Stimulated activated naive CD8-positive, alpha-beta T cell treated with anti-CD3 and anti-CD28 coated beads, Interleukin-15, Interleukin-2, amounts not matched to agents 100 ng/mL and 50 ng/mL, for 24 hours (primary cell): ENCODE results near the gene UBE3B.
"Not testable (repeated sequence)": the region's sequence is repeated elsewhere in the genome, so short reads cannot be mapped to it uniquely, and the experiment has no call there.

Source experiments
- H3K27ac Mint-ChIP-seq: one replicate; pipeline ENCODE4 v1.8.0; 2021; ENCODE audit warnings: mild to moderate bottlenecking, mixed read lengths
- H3K27me3 Mint-ChIP-seq: one replicate; pipeline ENCODE4 v1.8.0; 2021; ENCODE audit warnings: mixed read lengths
- H3K36me3 Mint-ChIP-seq: one replicate; pipeline ENCODE4 v1.8.0; 2021; ENCODE audit warnings: low read depth, mixed read lengths
- H3K4me1 Mint-ChIP-seq: one replicate; pipeline ENCODE4 v1.8.0; 2021; ENCODE audit warnings: low read depth, mixed read lengths
- H3K4me3 Mint-ChIP-seq: one replicate; pipeline ENCODE4 v1.8.0; 2021; ENCODE audit warnings: mild to moderate bottlenecking, mixed read lengths
- H3K9me3 Mint-ChIP-seq: one replicate; pipeline ENCODE4 v1.8.0; 2021; ENCODE audit warnings: mixed read lengths

UBE3B gene

DNA sequence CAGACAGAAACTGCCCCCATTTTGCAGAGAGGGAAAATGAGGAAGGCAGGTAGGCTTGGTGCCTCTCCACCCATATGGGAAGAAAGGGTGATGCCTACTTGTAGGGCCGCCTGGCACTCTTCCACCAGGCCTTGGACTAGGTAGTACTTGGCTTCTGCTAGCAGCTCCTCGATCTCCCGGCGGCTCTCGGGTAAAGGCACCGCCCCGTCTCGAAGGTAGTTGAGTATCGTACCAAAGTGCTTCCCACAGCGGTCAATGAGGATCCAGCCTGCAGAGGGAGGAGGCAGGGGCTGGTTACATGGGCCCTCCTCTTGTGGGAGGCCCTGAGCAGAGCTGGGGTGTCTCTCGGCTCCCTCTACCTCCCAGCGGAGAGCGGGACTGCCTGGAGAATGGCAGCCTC lies 16.9 kb upstream of the UBE3B start:
- Mint-ChIP-seq H3K4me1 (peaks cover 50% of the 10 kb centered on the region), H3K36me3 (peaks cover 37% of the 10 kb centered on the region)

DNA sequence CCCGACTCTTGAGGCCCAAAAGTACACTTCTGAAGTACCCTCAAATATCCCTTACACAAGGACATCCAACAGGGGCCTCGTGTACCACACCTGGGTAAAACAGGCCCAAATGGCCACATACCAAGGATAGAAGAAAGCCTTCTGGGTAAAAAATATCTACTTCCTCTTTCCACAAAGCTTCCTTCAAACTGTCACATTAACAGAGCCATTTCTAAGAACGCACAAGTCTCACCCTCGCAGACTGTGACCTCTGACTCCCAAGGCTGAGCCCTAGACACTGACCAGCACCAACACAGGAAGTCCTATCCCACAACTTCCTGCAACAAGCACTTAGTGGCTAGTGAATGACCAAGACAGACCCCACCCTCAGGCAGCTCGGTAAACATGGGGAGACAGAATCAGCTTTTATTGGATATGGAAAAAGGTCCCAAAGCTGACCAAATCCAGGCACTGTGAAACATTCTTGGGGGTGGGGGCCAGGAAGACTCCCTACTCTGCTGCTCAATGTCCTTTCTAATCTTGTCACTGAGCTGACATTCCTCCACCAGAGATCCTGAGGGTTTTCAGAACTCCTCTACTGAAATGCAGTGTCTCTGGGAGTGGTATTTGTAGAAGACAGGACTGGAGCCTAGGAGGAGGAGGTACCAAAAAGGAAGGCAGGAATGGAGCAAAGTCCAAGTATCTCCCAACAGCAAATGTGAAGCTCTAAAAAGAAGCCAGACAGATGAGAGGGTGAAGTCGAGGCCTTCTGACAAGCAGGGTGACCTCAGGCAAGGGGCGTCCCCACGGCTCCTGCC lies 16.2 kb upstream of the UBE3B start:
- no peaks in the 10 kb centered on the region for H3K9me3 Mint-ChIP-seq
- peaks cover 32% of the 10 kb centered on the region for H3K36me3 Mint-ChIP-seq
- H3K27ac Mint-ChIP-seq, result peak overlapping the region; percentile 23
- no peak overlapping the region for H3K4me3 Mint-ChIP-seq
- H3K27me3 Mint-ChIP-seq, result no peaks in the 10 kb centered on the region
- peaks cover 52% of the 10 kb centered on the region for H3K4me1 Mint-ChIP-seq

More for the DNA sequence above, 16.9 kb upstream of the UBE3B start:
- Mint-ChIP-seq H3K27me3 (no peaks in the 10 kb centered on the region), H3K9me3 (no peaks in the 10 kb centered on the region), H3K27ac (no peak overlapping the region), H3K4me3 (no peak overlapping the region)

GRCh38 chr12:109461846-109462756 lies 15.3 kb upstream of the UBE3B start:
- Mint-ChIP-seq H3K27me3 (no peaks in the 10 kb centered on the region), H3K9me3 (no peaks in the 10 kb centered on the region), H3K4me3 (no peak overlapping the region), H3K4me1 (peaks cover 52% of the 10 kb centered on the region), H3K27ac (no peak overlapping the region), H3K36me3 (peaks cover 23% of the 10 kb centered on the region)

DNA sequence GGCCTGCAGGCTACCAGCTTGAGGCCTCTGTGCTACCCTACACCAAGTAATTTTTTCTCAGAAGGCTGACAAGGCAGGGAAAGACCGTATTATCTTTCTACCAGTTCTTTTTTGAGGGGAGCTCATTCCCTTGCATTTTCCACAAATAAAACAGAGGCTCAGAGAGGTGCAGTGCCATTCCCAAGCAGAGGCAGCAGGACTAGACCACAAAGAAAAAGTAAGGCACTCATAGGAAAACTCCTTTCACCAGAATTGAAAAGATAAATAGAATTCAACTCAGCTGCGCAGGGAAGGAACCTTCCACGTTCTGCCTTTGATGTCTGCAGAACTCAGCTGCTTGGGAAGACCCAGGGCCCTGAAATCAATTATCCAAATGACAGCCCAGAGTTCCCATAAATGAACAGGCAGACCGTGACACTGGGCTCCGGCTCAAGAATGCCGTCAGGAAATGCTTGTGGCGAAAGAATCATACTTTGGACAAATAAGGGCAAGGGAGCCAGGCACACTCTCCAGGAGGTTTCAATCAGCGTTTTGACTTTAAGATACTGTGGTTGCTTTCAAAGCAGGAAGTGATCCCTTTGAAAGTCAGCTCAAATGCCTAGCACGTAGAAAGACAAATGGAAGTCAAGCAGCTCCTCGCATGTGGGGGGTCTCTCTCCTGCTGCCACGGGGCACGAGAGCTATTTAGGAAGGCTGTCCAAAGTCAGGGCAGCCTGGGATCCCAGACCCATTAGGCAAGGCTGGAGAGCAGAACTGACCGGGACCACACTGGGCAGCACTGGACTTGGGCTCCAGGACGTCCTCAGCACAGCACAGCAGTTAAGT lies 14.4 kb upstream of the UBE3B start:
- peaks cover 49% of the 10 kb centered on the region for H3K4me1 Mint-ChIP-seq
- peak overlapping the region; percentile 57 for H3K27ac Mint-ChIP-seq
- H3K27me3 Mint-ChIP-seq, result no peaks in the 10 kb centered on the region
- no peaks in the 10 kb centered on the region for H3K9me3 Mint-ChIP-seq
- H3K4me3 Mint-ChIP-seq, result no peak overlapping the region
- peaks cover 17% of the 10 kb centered on the region for H3K36me3 Mint-ChIP-seq

DNA sequence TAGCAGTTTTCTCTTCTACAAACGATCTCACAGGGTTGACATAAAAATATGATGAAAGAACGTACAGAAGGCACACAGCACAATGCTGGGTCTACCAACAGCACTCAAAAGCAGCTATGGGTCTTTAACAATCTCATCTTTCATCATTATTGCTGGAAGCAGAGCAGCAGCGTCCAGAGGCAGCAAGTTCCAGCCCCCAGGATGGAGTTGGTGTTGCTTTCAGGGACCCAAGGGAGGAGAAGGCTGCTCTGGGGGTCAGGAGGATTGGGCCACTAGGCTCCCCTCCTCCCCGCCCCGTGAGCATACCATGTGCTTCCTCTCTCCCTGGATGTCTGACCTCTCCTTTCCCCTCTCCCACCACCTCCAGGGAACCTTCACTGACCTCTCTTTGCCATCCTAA lies 13.7 kb upstream of the UBE3B start:
- no peak overlapping the region for H3K27ac Mint-ChIP-seq
- H3K27me3 Mint-ChIP-seq, result no peaks in the 10 kb centered on the region
- H3K36me3 Mint-ChIP-seq, result peaks cover 18% of the 10 kb centered on the region
- H3K4me3 Mint-ChIP-seq, result no peak overlapping the region
- H3K9me3 Mint-ChIP-seq, result no peaks in the 10 kb centered on the region
- peaks cover 43% of the 10 kb centered on the region for H3K4me1 Mint-ChIP-seq

DNA sequence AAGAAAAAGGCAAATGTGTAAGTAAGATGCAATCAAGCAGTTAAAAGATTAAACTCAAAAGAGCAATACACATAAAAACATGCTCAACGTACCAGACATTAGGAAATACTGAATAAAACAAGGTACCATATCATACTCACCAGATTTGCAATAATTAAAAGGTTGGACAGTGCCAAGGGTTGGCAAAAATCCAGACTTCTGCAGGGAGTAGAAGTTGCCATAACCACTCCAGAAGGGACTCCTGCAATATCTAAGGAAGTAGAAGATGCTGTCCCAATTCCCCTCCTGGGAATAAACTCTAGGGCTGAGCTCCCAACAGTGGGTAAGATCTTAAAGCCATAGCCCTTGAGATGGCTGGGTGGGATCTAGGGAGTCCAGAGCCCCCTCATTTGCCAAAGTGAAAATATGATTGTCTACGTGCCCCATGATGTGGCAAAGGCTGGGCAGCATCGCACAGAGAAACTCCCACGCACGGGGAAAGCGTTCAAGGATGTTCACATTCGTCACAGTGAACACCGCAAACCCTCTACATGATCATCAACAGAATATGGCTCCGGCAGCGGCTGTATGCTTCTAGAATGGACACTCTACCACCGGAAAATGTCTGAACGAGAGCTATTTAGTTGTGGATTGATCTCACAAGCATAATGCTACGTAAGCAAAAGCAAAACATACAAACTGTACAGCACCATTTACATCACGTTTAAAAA lies 12.6 kb upstream of the UBE3B start:
- Mint-ChIP-seq H3K9me3 (no peaks in the 10 kb centered on the region), H3K27ac (no peak overlapping the region), H3K36me3 (peaks cover 14% of the 10 kb centered on the region)

GRCh38 chr12:109466305-109466704 lies 11.1 kb upstream of the UBE3B start:
- Mint-ChIP-seq H3K36me3 (peaks cover 17% of the 10 kb centered on the region), H3K4me1 (peaks cover 42% of the 10 kb centered on the region), H3K27ac (no peak overlapping the region), H3K4me3 (no peak overlapping the region), H3K27me3 (no peaks in the 10 kb centered on the region), H3K9me3 (no peaks in the 10 kb centered on the region)

More for the DNA sequence above, 12.6 kb upstream of the UBE3B start:
- Mint-ChIP-seq H3K4me1 (peaks cover 37% of the 10 kb centered on the region), H3K27me3 (no peaks in the 10 kb centered on the region), H3K4me3 (no peak overlapping the region)

GRCh38 chr12:109466821-109467220 lies 10.6 kb upstream of the UBE3B start:
- Mint-ChIP-seq H3K4me3 (no peak overlapping the region), H3K36me3 (peaks cover 17% of the 10 kb centered on the region), H3K27ac (no peak overlapping the region), H3K9me3 (no peaks in the 10 kb centered on the region), H3K4me1 (peaks cover 36% of the 10 kb centered on the region), H3K27me3 (no peaks in the 10 kb centered on the region)

GRCh38 chr12:109467978-109468676 lies 9.3 kb upstream of the UBE3B start:
- H3K4me1 Mint-ChIP-seq, result peaks cover 23% of the 10 kb centered on the region
- H3K36me3 Mint-ChIP-seq, result peaks cover 17% of the 10 kb centered on the region

DNA sequence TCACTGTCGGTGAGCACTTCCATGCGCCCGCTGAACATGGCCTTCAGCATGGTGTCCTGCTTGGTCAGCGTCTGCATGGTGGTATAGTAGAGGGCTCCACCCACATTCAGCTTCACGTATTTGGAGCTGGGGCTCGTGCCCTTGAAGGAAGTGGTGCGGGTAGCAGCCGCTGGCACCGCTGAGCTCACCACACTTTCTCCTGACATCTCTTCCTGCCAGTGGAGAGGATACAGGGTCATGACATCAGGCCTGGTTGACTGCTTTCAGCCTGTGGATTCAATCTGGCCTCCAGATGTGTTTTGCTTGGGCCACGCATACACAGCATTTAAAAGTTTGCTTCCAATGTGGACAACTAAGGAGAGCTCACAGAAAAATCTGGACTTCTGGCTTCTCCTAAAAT lies 7.9 kb upstream of the UBE3B start:
- no peaks in the 10 kb centered on the region for H3K9me3 Mint-ChIP-seq
- no peak overlapping the region for H3K27ac Mint-ChIP-seq
- peaks cover 17% of the 10 kb centered on the region for H3K36me3 Mint-ChIP-seq

More at GRCh38 chr12:109467978-109468676, 9.3 kb upstream of the UBE3B start:
- Mint-ChIP-seq H3K4me3 (no peak overlapping the region), H3K27ac (no peak overlapping the region), H3K27me3 (no peaks in the 10 kb centered on the region), H3K9me3 (no peaks in the 10 kb centered on the region)

GRCh38 chr12:109473006-109473405 lies 4.4 kb upstream of the UBE3B start:
- Mint-ChIP-seq H3K4me3 (no peak overlapping the region), H3K9me3 (no peaks in the 10 kb centered on the region), H3K27me3 (no peaks in the 10 kb centered on the region), H3K36me3 (peaks cover 9% of the 10 kb centered on the region), H3K27ac (no peak overlapping the region), H3K4me1 (peaks cover 34% of the 10 kb centered on the region)

More for the DNA sequence above, 7.9 kb upstream of the UBE3B start:
- H3K27me3 Mint-ChIP-seq, result no peaks in the 10 kb centered on the region
- H3K4me3 Mint-ChIP-seq, result no peak overlapping the region
- H3K4me1 Mint-ChIP-seq, result peaks cover 14% of the 10 kb centered on the region

- H3K4me1 Mint-ChIP-seq, result peaks cover 36% of the 10 kb centered on the region
- not testable (repeated sequence) for H3K9me3 Mint-ChIP-seq, H3K27ac Mint-ChIP-seq, H3K27me3 Mint-ChIP-seq, H3K4me3 Mint-ChIP-seq, H3K36me3 Mint-ChIP-seq
Measured at GRCh38 chr12:109473526-109474270, 3.7 kb upstream of the UBE3B start.

DNA sequence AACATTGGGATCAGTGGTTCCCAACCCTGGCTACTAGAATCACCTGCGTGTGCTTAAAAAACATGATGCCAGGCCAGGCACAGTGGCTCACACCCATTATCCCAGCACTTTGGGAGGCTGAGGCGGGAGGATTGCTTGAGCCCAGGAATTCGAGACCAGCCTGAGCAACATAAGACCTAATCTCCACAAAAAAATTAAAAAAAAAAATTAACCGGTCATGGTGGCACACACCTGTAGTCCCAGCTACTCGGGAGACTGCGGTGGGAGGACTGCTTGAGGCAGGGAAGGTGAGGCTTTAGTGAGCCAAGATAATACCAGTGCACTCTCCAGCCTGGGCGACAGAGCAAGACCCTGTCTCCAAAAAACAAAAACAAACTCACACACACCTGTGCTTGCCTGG lies 2.3 kb upstream of the UBE3B start:
- Mint-ChIP-seq H3K4me1 (peaks cover 44% of the 10 kb centered on the region), H3K9me3 (no peaks in the 10 kb centered on the region), H3K27ac (no peak overlapping the region), H3K36me3 (no peaks in the 10 kb centered on the region), H3K4me3 (no peak overlapping the region), H3K27me3 (no peaks in the 10 kb centered on the region)
